Hematopoietic multipotent progenitor cell treated with erythropoietin and hydrocortisone succinate and interleukin-3 and kit ligand, for 8 days (in vitro differentiated cells): ENCODE data around the gene PCDHA5.
"Not testable (repeated sequence)": the region's sequence is repeated elsewhere in the genome, so short reads cannot be mapped to it uniquely, and the experiment has no call there.

ENCODE experiments used
- DNase-seq: peaks from one replicate; pipeline ENCODE4 v3.0.0-alpha.2; 2015

The PCDHA5 gene

GRCh38 chr5:140821375-140822280 lies at the start of gene PCDHA5:
TSS of gene PCDHA5 (plus strand) at chr5:140821613.
- peak; percentile 39 for DNase-seq

GRCh38 chr5:140780512-140780911 lies 40.9 kb upstream of the PCDHA5 start:
- DNase-seq, result no peak

- peak; percentile 5 for DNase-seq
Measured at GRCh38 chr5:140785905-140786686, 35.3 kb upstream of the PCDHA5 start, which contains the start of gene PCDHA1. TSS of gene PCDHA1 (plus strand) at chr5:140786140.

- not testable (repeated sequence) for DNase-seq
Measured at GRCh38 chr5:140787422-140787821, 34.0 kb upstream of the PCDHA5 start.

GRCh38 chr5:140787849-140788504 lies 33.4 kb upstream of the PCDHA5 start:
- not testable (repeated sequence) for DNase-seq

GRCh38 chr5:140791089-140791488 lies 30.3 kb upstream of the PCDHA5 start:
- no peak for DNase-seq

- DNase-seq, result no peak
Measured at GRCh38 chr5:140794595-140795258, 26.7 kb upstream of the PCDHA5 start, which contains the start of gene PCDHA2. TSS of gene PCDHA2 (plus strand) at chr5:140794852.

GRCh38 chr5:140795259-140795641 lies 26.2 kb upstream of the PCDHA5 start:
- peak; percentile 3 for DNase-seq

- not testable (repeated sequence) for DNase-seq
Measured at GRCh38 chr5:140796072-140796717, 25.2 kb upstream of the PCDHA5 start.

- DNase-seq, result no peak
Measured at GRCh38 chr5:140796718-140797095, 24.7 kb upstream of the PCDHA5 start.

GRCh38 chr5:140800816-140801493 lies 20.5 kb upstream of the PCDHA5 start, which contains the start of gene PCDHA3:
TSS of gene PCDHA3 (plus strand) at chr5:140801057.
- DNase-seq, result peak; percentile 9

GRCh38 chr5:140801494-140801841 lies 19.9 kb upstream of the PCDHA5 start:
- no peak for DNase-seq

GRCh38 chr5:140802381-140802780 lies 19.0 kb upstream of the PCDHA5 start:
- DNase-seq, result not testable (repeated sequence)

GRCh38 chr5:140802781-140803271 lies 18.6 kb upstream of the PCDHA5 start:
- DNase-seq, result no peak

GRCh38 chr5:140806834-140807775 lies 14.3 kb upstream of the PCDHA5 start, which contains the start of gene PCDHA4:
TSS of gene PCDHA4 (plus strand) at chr5:140807068.
- peak; percentile 22 for DNase-seq

- not testable (repeated sequence) for DNase-seq
Measured at GRCh38 chr5:140808241-140808888, 13.0 kb upstream of the PCDHA5 start.

- DNase-seq, result no peak
Measured at GRCh38 chr5:140808889-140809291, 12.5 kb upstream of the PCDHA5 start.

GRCh38 chr5:140822281-140822629 lies 842 bp downstream of the PCDHA5 start:
- DNase-seq, result no peak

- not testable (repeated sequence) for DNase-seq
Measured at GRCh38 chr5:140822969-140823368, 1.6 kb downstream of the PCDHA5 start.
